Neural crest cell (in vitro differentiated cells): Measurements from ENCODE around the gene CECR2. TPM values are rescaled to one million over a fixed set of nuclear protein-coding genes. Genes with fewer than 3 reads are reported as not detected.
"Not testable (repeated sequence)": the region's sequence is repeated elsewhere in the genome, so short reads cannot be mapped to it uniquely, and the experiment has no call there.

Experiments
- DNase-seq: peaks from one replicate; pipeline ENCODE4 v3.0.0; 2021; ENCODE audit warnings: low read depth, mixed read lengths, low spot score
- H3K27ac Mint-ChIP-seq: one replicate; pipeline ENCODE4 v1.8.0; 2021; ENCODE audit warnings: mild to moderate bottlenecking, mixed read lengths; ENCODE audit not compliant: unreplicated experiment
- H3K27me3 Mint-ChIP-seq: 2 replicates; pipeline ENCODE4 v1.8.0; 2021; ENCODE audit warnings: low read depth, mild to moderate bottlenecking, mixed read lengths
- H3K36me3 Mint-ChIP-seq: 2 replicates; pipeline ENCODE4 v1.8.0; 2021; ENCODE audit warnings: low read depth, mild to moderate bottlenecking, mixed read lengths
- H3K4me1 Mint-ChIP-seq: 2 replicates; pipeline ENCODE4 v1.8.0; 2021; ENCODE audit warnings: mixed read lengths
- H3K4me3 Mint-ChIP-seq: one replicate; pipeline ENCODE4 v1.8.0; 2021; ENCODE audit warnings: mild to moderate bottlenecking, mixed read lengths
- H3K9me3 Mint-ChIP-seq: 2 replicates; pipeline ENCODE4 v1.8.0; 2021; ENCODE audit warnings: mixed read lengths
- total RNA-seq: library from RNA; stranded (reverse); gene quantifications from 2 replicates; pipeline ENCODE4 v1.2.1, GENCODE V29; 2021
- TF ChIP-seq, protein P1 (sequence below): fragments of 200-600 bp; sonication (generic); conservative IDR thresholded peaks from 2 replicates; pipeline ENCODE4 v1.5.0; 2021; ENCODE audit warnings: antibody characterized with exemption, mild to moderate bottlenecking

The CECR2 gene
- total RNA-seq, 1 donor from 2014 or later = 32.8 TPM

GRCh38 chr22:17423616-17424015 lies 54.4 kb downstream of the CECR2 start:
- TF ChIP-seq, protein P1, sequence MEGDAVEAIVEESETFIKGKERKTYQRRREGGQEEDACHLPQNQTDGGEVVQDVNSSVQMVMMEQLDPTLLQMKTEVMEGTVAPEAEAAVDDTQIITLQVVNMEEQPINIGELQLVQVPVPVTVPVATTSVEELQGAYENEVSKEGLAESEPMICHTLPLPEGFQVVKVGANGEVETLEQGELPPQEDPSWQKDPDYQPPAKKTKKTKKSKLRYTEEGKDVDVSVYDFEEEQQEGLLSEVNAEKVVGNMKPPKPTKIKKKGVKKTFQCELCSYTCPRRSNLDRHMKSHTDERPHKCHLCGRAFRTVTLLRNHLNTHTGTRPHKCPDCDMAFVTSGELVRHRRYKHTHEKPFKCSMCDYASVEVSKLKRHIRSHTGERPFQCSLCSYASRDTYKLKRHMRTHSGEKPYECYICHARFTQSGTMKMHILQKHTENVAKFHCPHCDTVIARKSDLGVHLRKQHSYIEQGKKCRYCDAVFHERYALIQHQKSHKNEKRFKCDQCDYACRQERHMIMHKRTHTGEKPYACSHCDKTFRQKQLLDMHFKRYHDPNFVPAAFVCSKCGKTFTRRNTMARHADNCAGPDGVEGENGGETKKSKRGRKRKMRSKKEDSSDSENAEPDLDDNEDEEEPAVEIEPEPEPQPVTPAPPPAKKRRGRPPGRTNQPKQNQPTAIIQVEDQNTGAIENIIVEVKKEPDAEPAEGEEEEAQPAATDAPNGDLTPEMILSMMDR = no peak
- peaks cover 12% of the 10 kb centered on the region for H3K36me3 Mint-ChIP-seq
- peaks cover 16% of the 10 kb centered on the region for H3K4me1 Mint-ChIP-seq
- DNase-seq = no peak
- no peak overlapping the region for H3K27ac Mint-ChIP-seq
- H3K27me3 Mint-ChIP-seq = no peaks in the 10 kb centered on the region
- H3K4me3 Mint-ChIP-seq = no peak overlapping the region
- H3K9me3 Mint-ChIP-seq = peaks cover 5% of the 10 kb centered on the region

DNA sequence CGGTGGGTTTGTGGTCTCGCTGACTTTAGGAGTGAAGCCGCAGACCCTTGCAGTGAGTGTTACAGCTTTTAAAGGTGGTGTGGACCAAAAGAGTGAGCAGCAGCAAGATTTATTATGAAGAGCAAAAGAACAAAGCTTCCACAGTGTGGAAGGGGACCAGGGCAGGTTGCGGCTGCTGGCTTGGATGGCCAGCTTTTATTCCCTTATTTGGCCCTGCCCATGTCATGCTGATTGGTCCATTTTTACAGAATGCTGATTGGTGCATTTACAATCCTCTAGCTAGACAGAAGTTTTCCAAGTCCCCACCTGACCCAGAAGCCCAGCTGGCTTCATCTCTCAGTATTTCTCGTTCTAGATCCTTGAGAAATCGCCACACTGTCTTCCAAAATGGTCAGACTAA lies 58.3 kb downstream of the CECR2 start:
- H3K27ac Mint-ChIP-seq, H3K9me3 Mint-ChIP-seq, H3K27me3 Mint-ChIP-seq, H3K4me3 Mint-ChIP-seq, DNase-seq: not testable (repeated sequence)
- peaks cover 12% of the 10 kb centered on the region for H3K36me3 Mint-ChIP-seq
- peaks cover 34% of the 10 kb centered on the region for H3K4me1 Mint-ChIP-seq

DNA sequence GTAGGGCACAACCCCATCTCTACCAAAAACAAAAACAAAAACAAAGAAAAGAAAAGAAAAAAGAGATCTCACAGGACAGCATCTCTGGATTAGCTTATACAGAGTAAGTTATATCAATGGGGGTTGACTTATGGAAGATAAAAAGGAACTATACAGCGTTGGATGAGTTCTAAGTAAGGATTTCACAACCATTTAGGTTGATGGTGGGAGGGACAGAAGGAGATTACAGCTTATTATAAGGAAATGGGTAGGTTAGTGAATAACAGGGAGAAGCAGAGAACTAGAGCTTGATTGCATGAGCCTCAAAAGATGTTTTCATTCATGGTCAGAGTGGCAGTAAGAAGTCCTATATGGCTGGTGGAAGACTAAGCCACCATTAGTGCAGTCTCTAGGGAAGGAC lies 60.3 kb downstream of the CECR2 start:
- no peak overlapping the region for H3K4me3 Mint-ChIP-seq
- TF ChIP-seq, protein P1 = no peak
- peaks cover 43% of the 10 kb centered on the region for H3K4me1 Mint-ChIP-seq
- no peak overlapping the region for H3K27ac Mint-ChIP-seq
- no peaks in the 10 kb centered on the region for H3K27me3 Mint-ChIP-seq
- H3K9me3 Mint-ChIP-seq = peaks cover 5% of the 10 kb centered on the region
- no peak for DNase-seq
- H3K36me3 Mint-ChIP-seq = peaks cover 12% of the 10 kb centered on the region

- no peak for DNase-seq
- Mint-ChIP-seq H3K27me3 (no peaks in the 10 kb centered on the region), H3K4me3 (no peak overlapping the region), H3K9me3 (peaks cover 5% of the 10 kb centered on the region), H3K36me3 (peaks cover 11% of the 10 kb centered on the region), H3K27ac (peak overlapping the region; percentile 54), H3K4me1 (peaks cover 51% of the 10 kb centered on the region)
- TF ChIP-seq, protein P1 = no peak
Observed at GRCh38 chr22:17430412-17430811, 61.2 kb downstream of the CECR2 start.

- peaks cover 6% of the 10 kb centered on the region for H3K36me3 Mint-ChIP-seq
- peaks cover 5% of the 10 kb centered on the region for H3K9me3 Mint-ChIP-seq
- H3K27ac Mint-ChIP-seq = no peak overlapping the region
- peaks cover 55% of the 10 kb centered on the region for H3K4me1 Mint-ChIP-seq
- TF ChIP-seq, protein P1 = no peak
- no peaks in the 10 kb centered on the region for H3K27me3 Mint-ChIP-seq
- H3K4me3 Mint-ChIP-seq = no peak overlapping the region
- DNase-seq = no peak
Observed at GRCh38 chr22:17431179-17431578, 61.9 kb downstream of the CECR2 start.

GRCh38 chr22:17434856-17435255 lies 65.6 kb downstream of the CECR2 start:
- Mint-ChIP-seq H3K27ac (no peak overlapping the region), H3K9me3 (no peaks in the 10 kb centered on the region), H3K4me3 (no peak overlapping the region), H3K4me1 (peaks cover 60% of the 10 kb centered on the region), H3K27me3 (no peaks in the 10 kb centered on the region), H3K36me3 (no peaks in the 10 kb centered on the region)
- DNase-seq = no peak
- TF ChIP-seq, protein P1 = no peak
